GM12878 (cell line): Measurements from ENCODE around the gene ARMH1. TPM values are rescaled to one million over a fixed set of nuclear protein-coding genes. Genes with fewer than 3 reads are reported as not detected.

Experiments used
- EGR1 ChIP-seq, 2 experiments: IDR thresholded peaks; 1 replicate in 1 of 2; 2 replicates in 1 of 2; pipeline ENCODE4 v1.6.1; 2011 to 2012; ENCODE audit warnings: low read depth in 2 of 2, low read length in 2 of 2, borderline replicate concordance in 1 of 2, mild to moderate bottlenecking in 1 of 2, moderate library complexity in 1 of 2
- IRF4 ChIP-seq: IDR thresholded peaks from 2 replicates; pipeline ENCODE4 v1.6.1; 2011; ENCODE audit warnings: low read depth, low read length
- KLF5 ChIP-seq: fragments of 450-650 bp; IDR thresholded peaks from 2 replicates; pipeline ENCODE4 v1.6.1; 2014; ENCODE audit warnings: mild to moderate bottlenecking; ENCODE audit not compliant: partially characterized antibody
- NKRF ChIP-seq: fragments of 450-650 bp; conservative IDR thresholded peaks from 2 replicates; pipeline ENCODE4 v1.6.1; 2017; ENCODE audit warnings: mild to moderate bottlenecking, moderate library complexity
- REST ChIP-seq: IDR thresholded peaks from 2 replicates; pipeline ENCODE4 v1.6.1; 2012; ENCODE audit warnings: mild to moderate bottlenecking, low read depth, low read length
- ZBTB40 ChIP-seq: fragments of 450-650 bp; IDR thresholded peaks from 2 replicates; pipeline ENCODE4 v1.6.1; 2016; ENCODE audit warnings: mild to moderate bottlenecking, moderate library complexity, borderline replicate concordance
- ZNF592 ChIP-seq: fragments of 450-650 bp; IDR thresholded peaks from 2 replicates; pipeline ENCODE4 v1.6.1; 2017; ENCODE audit warnings: mild to moderate bottlenecking, moderate library complexity
- ZNF687 ChIP-seq: fragments of 450-650 bp; IDR thresholded peaks from 2 replicates; pipeline ENCODE4 v1.6.1; 2017; ENCODE audit warnings: mild to moderate bottlenecking, moderate library complexity
- polyA plus RNA-seq, 11 experiments: library from polyadenylated mRNA; depleted of rRNA in 4 of 11; unstranded in 6 of 11; stranded (reverse) in 5 of 11; fragments of >200 nt; fragmentation: Nextera tagmentation in 4 of 11; fragmentation: Illumina TruSeq in 1 of 11; extraction: Ambion mirVana in 4 of 11; extraction: Trizol in 1 of 11; gene quantifications; 1 replicate in 1 of 11; 2 replicates in 10 of 11; pipeline versions ENCODE4 v1.2.1 to v1.2.3, GENCODE V29; 2011 to 2016; ENCODE audit warnings: inconsistent platforms in 2 of 11, missing spikeins in 2 of 11, low read depth in 1 of 11
- total RNA-seq, 4 experiments: library from RNA; depleted of rRNA in 3 of 4; stranded (reverse); fragments of >200 nt in 3 of 4; fragmentation: Illumina TruSeq in 1 of 4; extraction: Trizol in 1 of 4; gene quantifications; 2 replicates each; pipeline versions ENCODE4 v1.2.1 to v1.2.3, GENCODE V29; 2013 to 2021

ARMH1 gene
- total and polyA plus RNA-seq, 10 of the 15 experiments (the other 5 are each of a cell fraction or from before 2014, with no cell fraction given), result 0.93 to 43.9 (median 8.2) TPM

- TF ChIP-seq REST (peak; percentile 59), ZNF592 (peak; percentile 69; the same call in 1 of the 2 replicates), EGR1 (IDR thresholded peaks at IDR 0.05; ENCODE audit: borderline replicate concordance in 1 of 2, low read depth in 2 of 2, low read length in 2 of 2) (peak; percentile 11 to 89), ZNF687 (peak; percentile 100), IRF4 (peak; percentile 92), KLF5 (peak; percentile 97), NKRF (peak; percentile 85; the same call in 1 of the 2 replicates), ZBTB40 (peak; percentile 17; the same call in 1 of the 2 replicates)
Observed at GRCh38 chr1:44721485-44722361, 47.2 kb downstream of the ARMH1 start (continued).
